HL-60/S4 (cell line): Measurements from ENCODE around the gene MYCL.
"Not testable (repeated sequence)": the region's sequence is repeated elsewhere in the genome, so short reads cannot be mapped to it uniquely, and the experiment has no call there.

Experiments
- in situ Hi-C: fragments of 300-500 bp; cut with MboI; formaldehyde crosslinking; loops from 2 replicates; pipeline ENCODE4 v1.14.3; 2022; ENCODE audit warnings: low sequenced_read_pairs

The MYCL gene

DNA sequence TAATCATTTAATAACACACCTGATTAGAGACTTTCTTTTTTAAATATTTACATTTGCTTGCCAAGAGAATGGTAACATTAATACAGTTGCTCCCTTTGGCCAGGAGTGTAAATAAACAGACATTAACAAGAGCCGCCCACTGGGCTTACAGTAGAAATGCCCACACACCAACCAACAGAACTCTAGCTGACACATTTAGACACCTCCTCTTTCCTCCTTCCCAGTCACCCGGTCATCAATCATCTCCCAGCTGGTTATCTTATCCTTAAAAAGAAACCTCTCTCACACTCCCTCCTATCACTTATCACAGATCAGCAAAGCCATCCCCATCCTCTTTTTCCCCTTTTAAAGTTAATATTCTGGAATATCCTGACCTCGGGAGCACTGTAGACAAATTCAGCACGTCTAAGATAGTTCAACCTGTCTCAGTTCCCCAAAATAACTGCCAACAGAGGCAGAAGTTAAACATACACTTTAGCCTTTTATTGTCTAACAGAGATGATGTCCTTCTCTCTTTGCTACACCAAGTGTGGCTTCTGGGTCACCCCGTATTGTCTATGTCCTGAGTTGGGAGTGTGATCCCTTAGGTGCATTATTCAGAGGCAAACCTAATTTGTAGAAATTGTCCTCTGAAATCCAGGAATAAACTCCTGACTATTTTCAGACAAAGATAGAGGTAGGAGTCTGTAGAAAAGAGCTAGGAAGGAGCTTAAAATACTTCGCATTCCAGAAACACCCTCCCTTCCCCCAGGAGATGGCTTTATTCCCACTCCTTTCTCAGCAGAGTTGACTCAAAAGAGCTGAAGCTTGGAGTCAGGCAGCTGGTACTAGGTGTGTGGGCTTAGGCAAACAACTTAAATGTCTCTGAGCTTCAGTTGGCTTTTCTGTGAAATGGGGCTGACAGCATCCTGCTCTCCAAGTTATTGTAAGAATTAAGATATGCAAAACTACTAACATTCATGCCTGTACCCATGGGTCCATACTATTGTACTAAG is 8.8 kb downstream of the MYCL start:
- in situ Hi-C loops, result no loop called here

DNA sequence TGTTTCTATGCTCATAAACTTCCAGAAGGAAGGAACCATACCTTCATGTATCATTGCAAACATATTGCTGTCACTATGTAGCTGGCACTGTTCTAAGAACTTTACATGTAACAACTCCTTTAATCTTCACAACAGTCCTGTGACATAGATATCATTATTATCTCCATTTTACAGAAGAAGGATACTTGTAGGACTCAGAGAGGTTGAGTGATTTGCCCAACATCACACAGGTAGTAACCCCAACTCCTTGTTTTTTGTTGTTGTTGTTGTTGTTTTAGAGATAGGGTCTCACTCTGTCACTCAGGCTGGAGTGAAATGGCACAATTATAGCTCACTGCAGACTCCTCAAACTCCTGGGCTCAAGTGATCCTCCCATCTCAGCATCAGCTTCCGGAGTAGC is 10.8 kb downstream of the MYCL start:
- in situ Hi-C loops, result no loop called here

DNA sequence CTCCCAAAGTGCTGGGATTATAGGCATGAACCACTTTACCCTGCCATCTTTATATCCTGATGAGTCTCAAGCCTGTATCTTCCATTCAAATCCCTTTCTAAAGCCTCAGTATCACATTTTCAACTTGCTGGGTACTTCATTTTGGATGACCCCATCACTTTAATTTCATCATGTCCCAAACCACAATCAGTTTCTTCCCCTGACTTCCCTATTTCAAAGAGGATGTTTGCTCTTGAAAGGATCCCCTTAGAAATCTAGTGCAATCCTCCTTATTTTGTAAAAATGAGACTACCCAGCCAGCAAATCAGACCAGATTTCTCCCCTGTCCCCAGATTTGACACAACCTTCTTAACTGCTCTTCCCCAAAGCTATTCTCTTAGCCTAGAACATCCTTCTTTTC is 11.4 kb downstream of the MYCL start:
- in situ Hi-C loops, result no loop called here

DNA sequence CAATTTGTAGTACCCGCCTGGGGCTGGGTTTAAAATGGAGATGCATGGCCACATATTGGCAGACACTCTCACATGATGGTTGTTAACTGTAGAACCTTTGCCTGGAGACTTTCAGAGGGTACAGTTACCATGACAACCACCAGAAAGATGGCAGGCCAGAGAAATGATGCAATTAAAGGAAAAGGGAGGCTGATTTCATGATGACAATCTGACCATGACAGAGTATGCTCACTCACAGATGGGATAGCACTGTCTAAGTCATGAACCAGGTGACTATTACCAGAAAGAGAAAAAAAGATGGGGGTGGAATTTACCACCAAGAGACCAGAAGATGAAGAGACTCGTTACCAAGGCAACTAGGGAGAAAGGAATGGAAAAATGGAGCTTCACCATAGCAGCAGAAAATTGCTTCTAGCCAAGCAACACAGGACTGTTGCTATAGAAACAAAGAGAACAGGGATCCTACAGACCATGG is 14.9 kb downstream of the MYCL start:
- in situ Hi-C loops, result no loop called here

DNA sequence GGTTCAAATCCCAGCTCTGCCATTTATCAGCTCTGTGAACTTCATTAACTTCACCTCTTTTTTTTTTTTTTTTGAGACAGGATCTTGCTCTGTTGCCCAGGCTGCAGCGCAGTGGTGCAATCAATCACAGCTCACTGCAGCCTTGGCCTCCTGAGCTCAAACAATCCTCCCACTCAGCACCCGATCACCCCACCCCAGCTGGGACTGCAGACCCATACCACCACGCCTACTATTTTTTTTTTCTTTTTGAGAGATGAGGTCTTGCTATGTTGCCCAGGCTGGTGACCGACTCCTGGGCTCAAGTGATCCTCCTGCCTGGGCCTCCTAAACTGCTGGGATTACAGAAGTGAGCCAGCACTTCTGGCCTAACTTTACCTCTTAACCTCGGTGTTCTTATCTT is 16.2 kb downstream of the MYCL start:
- in situ Hi-C loops, result no loop called here

DNA sequence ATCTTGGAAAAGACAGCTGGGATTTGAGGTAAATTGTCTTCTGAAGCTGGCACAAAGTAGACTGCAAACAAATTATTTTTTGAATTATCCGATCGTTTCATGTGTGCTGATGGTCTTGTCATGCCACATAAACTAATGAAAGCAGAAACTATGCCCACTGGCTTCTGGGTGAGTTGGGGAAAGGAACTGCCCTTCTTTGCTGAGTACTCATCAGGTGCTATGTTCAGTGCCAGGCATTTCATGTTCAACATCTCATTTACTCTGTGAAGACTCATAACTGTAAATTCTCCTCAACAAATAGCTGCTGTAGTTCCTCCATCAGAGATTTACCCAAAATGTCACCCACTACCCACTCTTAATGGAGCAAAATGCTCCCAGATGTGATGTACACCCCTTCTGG is 19.6 kb downstream of the MYCL start:
- in situ Hi-C loops, result no loop called here

DNA sequence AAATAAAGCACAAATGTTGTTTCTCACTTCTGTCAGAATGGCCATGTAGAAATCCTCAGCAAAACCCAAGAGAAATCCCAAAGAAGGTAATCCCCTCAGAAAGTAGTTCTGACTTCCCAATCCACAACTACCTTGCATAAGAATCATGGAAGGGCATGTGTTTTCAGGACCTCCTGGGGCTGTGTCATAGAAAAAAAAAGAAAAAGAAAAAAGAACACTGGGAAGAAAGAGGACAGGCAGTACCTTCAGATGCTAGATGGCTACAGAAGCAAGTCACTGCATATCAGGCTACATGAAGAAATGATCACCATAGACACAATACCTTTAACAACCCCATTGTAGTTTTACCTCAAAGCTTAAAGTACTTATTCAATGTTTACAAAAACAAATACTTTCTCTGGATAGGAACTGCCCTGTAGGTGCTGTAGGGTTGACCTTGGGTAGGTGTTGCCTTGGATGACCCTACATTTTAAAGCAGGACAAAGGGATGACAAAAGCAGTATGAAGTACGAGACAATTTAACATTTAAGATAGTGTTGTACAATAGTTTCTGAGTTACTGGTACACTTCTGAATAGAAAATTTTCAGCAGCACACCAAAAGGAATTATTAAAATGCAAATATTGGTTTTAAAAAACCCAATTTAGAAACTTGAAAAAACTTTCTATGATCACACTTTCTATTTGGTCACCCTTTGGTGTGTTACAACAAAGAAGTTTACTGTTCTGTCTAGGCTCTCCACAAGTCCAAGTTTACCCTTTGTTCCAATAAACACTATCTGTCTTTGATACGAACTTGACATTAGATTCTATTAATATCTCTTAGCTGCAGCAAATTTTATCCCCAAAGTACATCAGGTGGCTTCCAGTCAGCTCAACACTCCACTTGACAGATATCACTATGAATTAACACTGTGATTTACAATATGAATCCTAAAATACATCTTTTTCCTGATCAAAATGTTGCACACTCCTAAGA is 23.4 kb downstream of the MYCL start:
- in situ Hi-C loops, result no loop called here

DNA sequence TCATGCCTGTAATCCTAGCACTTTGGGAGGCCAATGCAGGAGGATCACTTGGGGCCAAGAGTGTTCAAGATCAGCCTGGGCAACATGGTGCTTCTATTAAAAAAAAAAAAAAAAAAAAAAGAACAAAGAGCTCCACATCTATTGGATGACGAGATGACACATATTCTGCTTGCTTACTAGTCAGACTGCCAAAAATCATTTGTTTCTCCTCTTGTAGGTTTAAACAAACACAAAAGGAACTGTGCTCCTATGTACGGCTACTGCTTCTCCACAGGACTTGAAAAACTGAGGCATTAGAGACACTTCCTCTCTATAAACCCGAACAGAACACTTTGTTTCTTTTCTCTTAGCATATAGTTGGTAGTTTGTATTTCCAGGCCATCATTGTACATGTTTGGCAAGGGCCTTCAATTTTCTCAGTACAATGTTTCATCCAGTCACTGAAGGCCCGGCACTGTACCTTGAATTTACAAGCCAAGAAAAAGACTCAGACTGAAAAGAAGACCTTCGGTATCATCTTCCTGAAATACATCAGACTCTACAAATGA is 24.4 kb downstream of the MYCL start:
- in situ Hi-C loops, result no loop called here

DNA sequence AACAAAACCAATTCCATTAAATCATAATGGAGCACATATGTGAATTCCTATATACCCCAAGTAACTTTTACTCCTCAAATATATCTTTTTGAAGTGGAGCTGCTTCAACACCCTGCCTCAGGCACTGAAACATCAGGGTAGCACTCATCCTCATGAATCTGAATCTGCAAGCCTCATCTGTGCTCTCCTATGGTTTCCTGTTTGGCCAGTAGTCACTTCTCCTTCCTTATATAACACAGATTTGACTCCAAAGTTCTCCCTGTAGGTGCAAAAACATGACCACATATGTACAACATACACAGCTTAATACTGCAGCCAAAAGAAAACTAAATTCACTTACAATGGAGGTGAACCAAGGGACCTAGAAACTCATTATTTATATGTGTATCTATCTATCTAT is 25.6 kb downstream of the MYCL start:
- in situ Hi-C loops, result no loop called here

DNA sequence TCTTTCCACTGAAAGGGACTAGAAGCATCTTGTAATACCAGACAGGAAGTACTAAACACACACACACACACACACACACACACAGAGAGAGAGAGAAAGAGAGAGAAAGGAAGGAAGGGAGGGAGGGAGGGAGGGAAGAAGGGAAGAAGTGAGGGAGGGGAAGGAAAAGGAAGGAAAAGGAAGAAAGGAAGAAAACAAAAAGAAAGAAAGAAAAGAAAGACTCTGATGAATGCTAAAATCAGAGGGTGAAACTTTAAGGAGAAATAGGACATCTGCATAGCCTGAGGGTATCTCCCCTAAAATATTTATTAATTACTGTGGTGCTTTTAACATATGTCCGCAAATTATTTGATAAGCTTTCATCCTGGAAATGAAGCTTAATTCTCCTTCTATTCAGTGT is 29.0 kb downstream of the MYCL start:
- in situ Hi-C loops, result no loop called here

DNA sequence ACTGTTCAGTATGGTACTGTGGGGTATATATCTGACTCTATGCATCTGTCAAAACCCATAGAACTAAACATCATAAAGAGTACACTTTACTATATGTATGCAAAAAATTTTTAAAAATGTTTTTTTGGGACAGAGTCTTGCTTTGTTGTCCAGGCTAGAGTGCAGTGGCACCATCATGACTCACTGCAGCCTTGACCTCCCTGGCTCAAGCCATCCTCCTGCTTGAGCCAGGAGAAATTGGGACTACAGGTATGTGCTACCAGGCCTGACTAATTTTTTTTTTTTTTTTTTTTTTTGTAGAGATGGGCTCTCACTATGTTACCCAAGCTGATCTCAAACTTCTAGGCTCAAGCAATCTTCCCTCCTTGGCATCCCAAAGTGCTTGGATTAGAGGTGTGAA is 29.9 kb downstream of the MYCL start:
- in situ Hi-C loops, result no loop called here

DNA sequence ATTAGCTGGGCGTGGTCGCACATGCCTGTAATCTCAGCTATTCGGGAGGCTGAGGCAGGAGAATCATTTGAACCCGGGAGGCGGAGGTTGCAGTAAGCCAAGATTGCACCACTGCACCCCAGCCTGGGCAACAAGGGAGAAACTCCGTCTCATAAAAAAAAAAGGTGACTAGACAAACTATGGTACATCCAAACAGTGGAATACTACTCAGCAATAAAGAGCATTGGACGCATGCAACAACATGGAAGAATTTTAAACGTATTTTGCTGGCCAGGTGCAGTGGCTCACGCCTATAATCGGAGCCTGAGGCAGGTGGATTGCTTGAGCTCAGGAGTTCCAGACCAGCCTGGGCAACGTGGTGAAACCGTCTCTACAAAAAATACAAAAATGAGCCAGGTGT is 30.7 kb downstream of the MYCL start:
- in situ Hi-C loops, result not testable (repeated sequence)

DNA sequence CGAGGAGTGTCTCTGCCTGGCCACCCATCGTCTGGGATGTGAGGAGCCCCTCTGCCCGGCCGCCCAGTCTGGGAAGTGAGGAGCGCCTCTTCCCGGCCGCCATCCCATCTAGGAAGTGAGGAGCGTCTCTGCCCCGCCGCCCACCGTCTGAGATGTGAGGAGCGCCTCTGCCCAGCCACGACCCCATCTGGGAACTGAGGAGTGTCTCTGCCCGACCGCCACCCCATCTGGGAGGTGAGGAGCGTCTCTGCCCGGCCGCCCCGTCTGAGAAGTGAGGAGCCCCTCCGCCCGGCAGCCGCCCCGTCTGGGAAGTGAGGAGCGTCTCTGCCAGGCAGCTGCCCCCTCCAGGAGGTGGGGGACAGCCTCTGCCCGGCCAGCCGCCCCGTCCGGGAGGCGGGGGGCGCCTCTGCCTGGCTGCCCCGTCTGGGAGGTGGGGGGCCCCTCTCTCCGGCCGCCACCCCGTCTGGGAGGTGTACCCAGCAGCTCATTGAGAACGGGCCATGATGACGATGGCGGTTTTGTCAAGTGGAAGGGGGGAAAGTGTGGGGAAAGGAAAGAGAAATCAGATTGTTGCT is 32.1 kb downstream of the MYCL start:
- in situ Hi-C loops, result not testable (repeated sequence)

DNA sequence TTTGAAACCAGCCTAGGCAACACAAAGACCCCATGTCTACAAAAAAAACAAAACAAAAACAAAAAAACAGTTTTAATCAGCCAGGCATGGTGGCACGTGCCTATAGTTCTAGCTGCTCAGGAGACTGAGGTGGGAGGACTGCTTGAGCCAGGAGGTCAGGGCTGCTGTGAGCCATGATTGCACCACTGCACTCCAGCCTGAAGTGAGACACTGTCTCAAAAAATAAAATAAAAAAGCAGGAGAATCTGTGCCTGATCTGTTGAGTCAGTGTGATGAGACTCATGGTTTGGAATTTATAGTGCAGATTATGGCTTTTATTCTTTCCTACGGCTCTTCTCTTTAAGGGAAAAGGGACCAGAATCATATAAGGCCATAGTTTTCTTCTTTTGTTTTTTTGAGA is 35.0 kb downstream of the MYCL start:
- in situ Hi-C loops, result no loop called here

DNA sequence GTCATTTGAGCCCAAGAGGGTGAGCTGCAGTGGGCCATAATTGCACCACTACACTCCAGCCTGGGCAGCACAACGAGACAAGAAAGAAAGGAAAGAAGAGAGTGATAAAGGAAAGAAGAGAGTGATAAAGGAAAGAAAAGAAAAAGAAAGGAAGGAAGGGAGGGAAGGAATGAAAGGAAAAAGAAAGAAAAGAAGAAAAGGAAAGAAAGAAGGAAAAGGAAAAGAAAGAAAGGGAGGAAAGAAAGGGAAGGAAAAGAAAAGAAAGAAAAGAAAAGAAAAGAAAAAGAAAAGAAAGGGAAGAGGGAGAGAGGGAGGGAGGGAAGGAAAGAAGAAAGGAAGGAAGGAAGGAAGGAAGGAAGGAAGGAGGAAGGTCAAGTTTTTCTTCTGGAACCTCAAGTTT is 36.0 kb downstream of the MYCL start:
- in situ Hi-C loops, result no loop called here

DNA sequence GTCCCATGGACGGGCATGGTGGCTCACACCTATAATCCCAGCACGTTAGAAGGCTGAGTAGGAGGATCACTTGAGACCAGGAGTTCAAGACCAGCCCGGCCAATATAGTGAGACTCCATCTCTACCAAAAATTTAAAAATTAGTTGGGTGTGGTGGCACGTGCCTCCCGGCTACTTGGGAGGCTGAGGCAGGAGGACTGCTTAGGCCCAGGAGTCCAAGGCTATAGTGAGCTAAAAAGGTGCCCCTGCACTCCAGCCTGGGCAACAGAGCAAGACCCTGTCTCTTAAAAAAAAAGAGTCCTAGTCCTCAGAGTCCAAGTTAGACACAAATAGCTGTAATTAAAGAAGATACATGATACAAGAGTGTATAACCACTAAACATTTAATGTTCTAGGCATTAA is 38.5 kb downstream of the MYCL start:
- in situ Hi-C loops, result no loop called here

DNA sequence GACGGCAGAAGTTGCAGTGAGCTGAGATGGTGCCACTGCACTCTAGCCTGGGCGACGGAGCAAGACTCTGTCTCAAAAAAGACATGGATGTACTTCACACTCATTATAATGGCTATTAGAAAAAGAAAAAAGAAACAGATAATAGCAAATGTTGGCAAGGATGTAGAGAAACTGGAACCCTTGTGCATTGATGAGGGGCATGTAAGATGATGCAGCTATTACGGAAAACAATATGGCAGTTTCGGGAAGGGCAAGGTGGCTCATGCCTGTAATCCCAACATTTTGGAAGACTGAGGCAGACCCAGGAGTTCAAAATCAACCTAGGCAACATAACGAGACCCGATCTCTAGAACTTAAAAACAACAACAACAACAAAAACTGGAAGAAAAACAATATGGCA is 40.7 kb downstream of the MYCL start:
- in situ Hi-C loops, result no loop called here

DNA sequence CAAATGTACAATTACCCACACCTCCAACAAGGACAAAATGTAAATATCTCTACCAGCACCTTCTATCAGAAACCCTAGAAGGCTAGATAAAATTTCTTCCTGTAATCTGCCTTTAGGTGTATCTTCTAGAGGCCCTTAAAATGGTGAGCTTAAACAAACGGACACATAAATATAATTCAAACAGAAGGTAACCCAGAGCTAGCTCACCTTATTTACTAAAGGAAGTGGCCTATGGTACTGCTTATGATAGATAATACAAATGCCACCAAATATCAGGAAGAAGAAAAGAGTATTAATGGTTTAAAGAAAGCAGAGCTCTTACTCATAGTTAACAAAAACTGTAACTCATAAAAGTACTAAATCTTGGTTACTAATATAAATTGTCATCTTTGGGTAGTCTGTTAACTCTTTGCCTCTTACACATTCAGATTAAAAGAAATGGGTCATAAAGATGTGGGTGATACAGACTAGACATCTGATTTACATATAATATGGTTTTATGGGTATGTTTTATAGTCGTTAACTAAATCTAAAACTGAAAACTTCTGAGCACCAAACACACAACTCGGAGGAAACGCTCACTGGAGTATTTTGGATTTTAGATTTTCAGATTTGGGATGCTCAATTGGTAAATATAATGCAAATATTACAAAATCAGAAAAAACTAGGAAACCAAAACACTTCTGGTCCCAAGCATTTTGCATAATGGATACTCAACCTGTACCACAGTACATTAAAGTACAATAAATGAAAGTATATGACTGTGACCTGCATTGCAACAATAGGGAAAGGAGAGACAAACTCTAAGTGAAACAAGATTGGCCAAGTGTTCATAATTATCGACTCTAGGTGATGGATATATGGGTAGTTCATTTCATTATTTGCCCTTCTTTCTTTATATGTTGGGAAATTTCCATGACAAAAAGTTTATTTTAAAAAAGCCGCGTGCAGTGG is 41.6 kb downstream of the MYCL start:
- in situ Hi-C loops, result no loop called here

DNA sequence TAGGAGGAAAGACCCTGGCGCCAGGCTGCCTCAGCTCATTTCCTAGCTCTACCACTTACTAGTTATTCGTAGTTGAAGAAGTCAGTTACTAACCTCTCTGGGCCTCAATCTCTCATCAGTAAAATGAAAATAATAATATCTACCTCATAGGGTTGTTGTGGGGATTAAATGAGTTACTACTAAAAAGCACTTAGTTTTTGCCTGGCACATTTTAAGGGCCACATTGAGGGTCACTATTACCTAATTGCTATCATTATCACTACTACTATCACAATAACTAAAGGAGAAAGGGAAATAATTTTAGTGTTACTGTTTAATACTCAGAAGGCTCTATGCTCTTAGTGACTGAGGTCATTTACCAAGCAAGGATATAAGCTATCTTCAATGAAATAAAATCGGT is 43.4 kb downstream of the MYCL start:
- in situ Hi-C loops, result no loop called here
